Osteoblast (primary cell): Measurements from ENCODE around the gene AATF. TPM values are rescaled to one million over a fixed set of nuclear protein-coding genes. Genes with fewer than 3 reads are reported as not detected.

ENCODE experiments used
- DNase-seq: peaks from one replicate; pipeline ENCODE4 v3.0.0; 2011; ENCODE audit warnings: low spot score, mixed read lengths; ENCODE audit not compliant: insufficient read length; ENCODE audit errors: missing footprints
- H2AFZ ChIP-seq: 2 replicates; pipeline ENCODE4 v1.6.0; 2011; ENCODE audit warnings: mild to moderate bottlenecking, low read length
- H3K27ac ChIP-seq: 2 replicates; pipeline ENCODE4 v1.5.1; 2011; ENCODE audit warnings: mild to moderate bottlenecking, low read depth, low read length, moderate library complexity
- H3K27me3 ChIP-seq: 2 replicates; pipeline ENCODE4 v1.6.0; 2012; ENCODE audit warnings: mild to moderate bottlenecking, control low read depth, inconsistent platforms, low read length, moderate library complexity; ENCODE audit not compliant: insufficient read depth
- H3K36me3 ChIP-seq: 2 replicates; pipeline ENCODE4 v1.5.1; 2011; ENCODE audit warnings: mild to moderate bottlenecking, low read length, control low read depth, moderate library complexity; ENCODE audit not compliant: insufficient read depth
- H3K4me1 ChIP-seq: 2 replicates; pipeline ENCODE4 v1.5.1; 2011; ENCODE audit warnings: mild to moderate bottlenecking, low read length, control low read depth, moderate library complexity; ENCODE audit not compliant: insufficient read depth
- H3K4me2 ChIP-seq: 2 replicates; pipeline ENCODE4 v1.6.0; 2011; ENCODE audit warnings: mild to moderate bottlenecking, low read length; ENCODE audit not compliant: insufficient read depth
- H3K4me3 ChIP-seq: fragments of 200-600 bp; sonication (generic); 3 replicates; pipeline ENCODE4 v1.5.1; 2012; ENCODE audit warnings: mild to moderate bottlenecking, low read length, inconsistent platforms; ENCODE audit not compliant: insufficient read depth
- H3K79me2 ChIP-seq: 2 replicates; pipeline ENCODE4 v1.6.0; 2012; ENCODE audit warnings: mild to moderate bottlenecking, low read length, control low read depth, inconsistent platforms; ENCODE audit not compliant: insufficient read depth
- H3K9me3 ChIP-seq: 2 replicates; pipeline ENCODE4 v1.5.1; 2011; ENCODE audit warnings: low read depth, low read length, control low read depth
- H4K20me1 ChIP-seq: 2 replicates; pipeline ENCODE4 v1.6.0; 2012; ENCODE audit warnings: mild to moderate bottlenecking, low read length, control low read depth; ENCODE audit not compliant: insufficient read depth
- CTCF ChIP-seq: IDR thresholded peaks from 2 replicates; pipeline ENCODE4 v1.5.1; 2011; ENCODE audit warnings: mild to moderate bottlenecking, low read depth, low read length, moderate library complexity; ENCODE audit errors: extremely low read depth
- total RNA-seq: library from RNA; depleted of rRNA; stranded (reverse); fragments of >200 nt; gene quantifications from 2 replicates; pipeline ENCODE4 v1.2.3, GENCODE V29; 2012

The AATF gene
- total RNA-seq, 1 donor: 22.4 TPM

- Histone ChIP-seq H3K27ac (no peak overlapping the region), H3K27me3 (peaks cover 99% of the 10 kb centered on the region), H3K4me3 (no peak overlapping the region), H3K4me2 (no peak overlapping the region), H2AFZ (no peak overlapping the region), H3K79me2 (no peaks in the 10 kb centered on the region), H4K20me1 (peaks cover 4% of the 10 kb centered on the region), H3K36me3 (no peaks in the 10 kb centered on the region), H3K4me1 (no peaks in the 10 kb centered on the region), H3K9me3 (no peaks in the 10 kb centered on the region)
- DNase-seq: peak; percentile 90
- TF ChIP-seq CTCF: no peak
These were observed 8.2 kb upstream of the AATF start for GRCh38 chr17:36940313-36941264.

DNA sequence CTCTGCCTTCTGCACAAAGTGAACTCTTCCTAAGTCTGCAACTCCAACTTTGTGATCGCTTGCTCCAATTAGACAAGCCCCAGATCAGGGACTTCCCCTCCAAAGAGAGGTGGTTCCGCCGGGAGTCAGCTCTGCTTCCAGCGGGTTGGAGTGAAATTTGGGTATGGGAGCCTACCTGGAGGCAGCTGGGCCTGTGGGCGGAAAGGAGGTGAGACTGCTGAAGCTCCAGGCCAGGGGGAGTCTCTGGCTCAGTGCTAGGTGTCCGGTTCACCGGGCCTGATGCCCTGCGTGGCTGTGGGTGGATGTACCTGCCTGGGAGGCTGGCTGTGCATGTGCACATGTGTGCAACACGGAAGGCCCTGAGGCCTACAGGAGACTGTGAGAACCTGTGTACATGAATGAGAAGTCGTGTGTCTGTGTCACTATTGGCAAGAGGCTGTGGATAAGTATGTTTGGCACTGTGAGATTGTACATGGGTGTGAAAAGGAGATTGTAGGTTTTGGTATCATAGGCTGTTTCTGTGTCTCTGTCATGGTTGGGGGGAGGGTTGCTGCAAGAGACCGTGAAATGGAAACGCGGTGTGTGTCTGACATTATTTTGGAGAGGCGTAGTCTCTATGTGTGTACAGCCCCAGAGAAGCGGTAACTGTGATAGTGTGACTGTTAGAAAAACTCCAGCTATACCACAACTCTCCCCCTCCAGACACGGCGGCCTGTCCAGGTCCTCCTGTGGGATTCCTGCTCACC is 7.3 kb upstream of the AATF start:
- no peaks in the 10 kb centered on the region for H4K20me1 ChIP-seq
- H3K4me2 ChIP-seq: no peak overlapping the region
- no peaks in the 10 kb centered on the region for H3K36me3 ChIP-seq
- H3K4me3 ChIP-seq: no peak overlapping the region
- H3K79me2 ChIP-seq: no peaks in the 10 kb centered on the region
- H3K27me3 ChIP-seq: peaks cover 99% of the 10 kb centered on the region
- no peak overlapping the region for H3K27ac ChIP-seq
- H2AFZ ChIP-seq: no peak overlapping the region
- peak; percentile 89 for DNase-seq
- no peaks in the 10 kb centered on the region for H3K9me3 ChIP-seq
- H3K4me1 ChIP-seq: no peaks in the 10 kb centered on the region
- no peak for TF ChIP-seq CTCF

DNA sequence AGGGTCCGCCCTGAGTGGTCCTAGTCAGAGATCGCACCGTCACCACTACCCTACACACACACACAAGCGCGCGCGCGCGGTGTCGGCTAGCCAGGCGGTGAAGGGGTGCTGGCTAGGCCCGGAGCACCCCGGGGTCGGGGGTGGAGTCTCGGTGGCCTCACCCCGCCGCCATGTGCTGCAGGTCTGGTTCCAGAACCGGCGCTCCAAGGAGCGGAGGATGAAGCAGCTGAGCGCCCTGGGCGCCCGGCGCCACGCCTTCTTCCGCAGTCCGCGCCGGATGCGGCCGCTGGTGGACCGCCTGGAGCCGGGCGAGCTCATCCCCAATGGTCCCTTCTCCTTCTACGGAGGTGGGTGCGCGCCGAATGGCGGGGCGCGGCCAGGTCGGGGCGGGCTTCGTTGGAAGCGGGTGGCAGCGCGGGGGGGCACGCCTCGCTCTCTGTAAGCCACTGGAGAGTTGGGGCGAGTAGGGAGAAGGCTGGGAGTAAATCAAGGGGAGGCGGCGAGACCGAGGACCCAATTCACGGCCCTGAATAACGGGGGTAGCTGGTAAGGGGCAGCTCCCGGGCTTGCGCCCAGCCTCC is 6.6 kb upstream of the AATF start:
- Histone ChIP-seq H3K79me2 (no peaks in the 10 kb centered on the region), H3K4me3 (no peak overlapping the region), H2AFZ (no peak overlapping the region), H3K27ac (no peak overlapping the region), H3K4me1 (no peaks in the 10 kb centered on the region), H3K27me3 (peaks cover 99% of the 10 kb centered on the region), H3K9me3 (no peaks in the 10 kb centered on the region), H3K36me3 (no peaks in the 10 kb centered on the region), H3K4me2 (no peak overlapping the region), H4K20me1 (no peaks in the 10 kb centered on the region)
- no peak for TF ChIP-seq CTCF
- DNase-seq: peak; percentile 59
